ENCODE measurements around the gene FNDC11. TPM values are rescaled to one million over a fixed set of nuclear protein-coding genes. Genes with fewer than 3 reads are reported as not detected.
"Not testable (repeated sequence)": the region's sequence is repeated elsewhere in the genome, so short reads cannot be mapped to it uniquely, and the experiment has no call there.

The FNDC11 gene
- total RNA-seq, 4 donors from 2014 or later = 0.12 to 0.39 TPM; not detected in 2

DNA sequence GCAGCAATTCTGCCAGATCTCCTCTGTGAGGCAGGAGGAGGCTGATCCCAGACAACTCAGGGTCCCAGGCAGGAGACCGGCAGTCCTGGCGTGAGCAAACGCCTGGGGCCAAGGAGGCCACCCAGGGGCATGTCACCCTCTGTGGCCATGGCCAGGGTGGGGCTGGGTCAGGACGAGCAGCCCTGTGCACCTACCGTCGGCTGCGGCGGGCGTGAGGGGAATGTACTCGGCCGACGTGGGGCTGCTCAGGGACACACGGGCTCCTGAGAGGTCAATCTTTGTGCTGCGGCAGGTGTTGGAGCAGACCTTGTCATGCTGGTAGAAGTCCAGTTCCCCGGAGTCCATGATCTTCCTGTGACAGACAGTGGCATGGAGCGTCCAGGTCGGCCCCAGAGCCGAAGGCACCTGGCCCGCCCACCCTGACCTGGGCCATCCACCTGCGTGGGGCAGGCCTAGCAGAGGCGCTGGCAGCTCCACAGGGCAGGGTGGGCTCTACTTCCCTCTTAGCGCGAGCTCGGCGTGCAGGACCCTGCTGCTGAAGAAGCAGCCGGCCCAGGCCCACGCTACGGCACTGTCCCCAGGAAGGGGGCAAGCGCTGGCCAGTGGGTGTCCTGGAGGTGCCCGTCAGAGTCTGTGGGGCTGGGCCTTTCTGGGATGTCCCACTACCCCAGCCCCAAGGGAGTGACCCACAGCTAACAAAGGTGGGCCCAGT, 41.6 kb downstream of the FNDC11 start:
- TF ChIP-seq POLR2A (IDR thresholded peaks at IDR 0.05) = no peak
- no peak for TF ChIP-seq CTCF (IDR thresholded peaks at IDR 0.05)
- DNase-seq (ENCODE audit: low spot score in 2 of 2) = no peak
- H3K4me3 ChIP-seq (ENCODE audit: low read depth, poor library complexity, severe bottlenecking) = no peak overlapping the region
- intact Hi-C loops (cut with DNase I; ENCODE audit: low total_unique reads) = no loop called here
- 88 to 93% methylated on average over 23 to 30 of the region's 30 CpGs for WGBS, 2 donors

- no peak for TF ChIP-seq CTCF (IDR thresholded peaks at IDR 0.05)
- no peak for TF ChIP-seq POLR2A (IDR thresholded peaks at IDR 0.05)
- no peak overlapping the region for H3K4me3 ChIP-seq (ENCODE audit: low read depth, poor library complexity, severe bottlenecking)
- intact Hi-C loops (cut with DNase I; ENCODE audit: low total_unique reads) = no loop called here
- WGBS, 2 donors = 83 to 94% methylated on average over 6 of the region's 6 CpGs
- no peak for DNase-seq (ENCODE audit: low spot score in 2 of 2)
Observed at GRCh38 chr20:63596423-63596822, 42.5 kb downstream of the FNDC11 start.

GRCh38 chr20:63597651-63598478, 43.9 kb downstream of the FNDC11 start:
- no peak overlapping the region for H3K4me3 ChIP-seq (ENCODE audit: low read depth, poor library complexity, severe bottlenecking)
- WGBS, 2 donors = 87% methylated on average over 23 of the region's 23 CpGs
- DNase-seq (ENCODE audit: low spot score in 2 of 2) = no peak
- TF ChIP-seq POLR2A (IDR thresholded peaks at IDR 0.05) = no peak
- no peak for TF ChIP-seq CTCF (IDR thresholded peaks at IDR 0.05)
- intact Hi-C loops (cut with DNase I; ENCODE audit: low total_unique reads) = no loop called here

- 92 to 95% methylated on average over 31 to 33 of the region's 33 CpGs for WGBS, 2 donors
- no peak overlapping the region for H3K4me3 ChIP-seq (ENCODE audit: low read depth, poor library complexity, severe bottlenecking)
- TF ChIP-seq CTCF (IDR thresholded peaks at IDR 0.05) (no peak), POLR2A (IDR thresholded peaks at IDR 0.05) (no peak)
- no peak for DNase-seq (ENCODE audit: low spot score in 2 of 2)
- intact Hi-C loops (cut with DNase I; ENCODE audit: low total_unique reads) = no loop called here
Observed at GRCh38 chr20:63598479-63599395, 44.8 kb downstream of the FNDC11 start.

- no peak for DNase-seq (ENCODE audit: low spot score in 2 of 2)
- intact Hi-C loops (cut with DNase I; ENCODE audit: low total_unique reads) = no loop called here
- no peak overlapping the region for H3K4me3 ChIP-seq (ENCODE audit: low read depth, poor library complexity, severe bottlenecking)
- WGBS, 2 donors = 94 to 95% methylated on average over 27 of the region's 27 CpGs
- TF ChIP-seq POLR2A (IDR thresholded peaks at IDR 0.05) = no peak
- TF ChIP-seq CTCF (IDR thresholded peaks at IDR 0.05) = no peak
Observed at GRCh38 chr20:63599396-63600050, 45.6 kb downstream of the FNDC11 start.

GRCh38 chr20:63601679-63602078, 47.7 kb downstream of the FNDC11 start:
- DNase-seq (ENCODE audit: low spot score in 2 of 2); intact Hi-C loops (cut with DNase I; ENCODE audit: low total_unique reads); H3K4me3 ChIP-seq (ENCODE audit: low read depth, poor library complexity, severe bottlenecking): not testable (repeated sequence)
- WGBS, 2 donors = 69 to 76% methylated on average over 7 to 8 of the region's 8 CpGs
